ENCODE measurements around the gene ASB18.

Gene ASB18

DNA sequence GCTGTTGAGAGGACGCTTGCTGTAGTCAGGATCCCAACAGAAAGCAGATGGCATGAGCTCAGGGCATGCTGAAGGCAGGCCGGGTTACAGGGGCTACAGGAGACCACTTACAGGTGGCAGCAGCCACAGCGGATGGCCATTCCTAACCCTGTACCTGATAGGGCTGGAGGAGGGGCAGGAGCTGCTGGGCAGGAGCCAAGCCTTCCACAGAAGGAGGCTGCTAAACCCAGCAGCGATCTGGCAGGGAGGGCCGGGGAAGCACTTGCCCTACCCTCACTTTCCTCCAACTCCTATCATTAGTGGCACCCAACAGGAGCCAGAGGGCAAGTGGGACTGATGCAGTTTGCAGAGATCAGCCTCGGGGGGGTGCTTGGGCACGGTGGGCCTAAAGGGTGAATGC is 2.0 kb downstream of the ASB18 start:
- H3K4me3 ChIP-seq (ENCODE audit: low read length), result no peak overlapping the region
- TF ChIP-seq ZNF274 (IDR thresholded peaks at IDR 0.05; ENCODE audit: low read depth, low read length), result no peak

DNA sequence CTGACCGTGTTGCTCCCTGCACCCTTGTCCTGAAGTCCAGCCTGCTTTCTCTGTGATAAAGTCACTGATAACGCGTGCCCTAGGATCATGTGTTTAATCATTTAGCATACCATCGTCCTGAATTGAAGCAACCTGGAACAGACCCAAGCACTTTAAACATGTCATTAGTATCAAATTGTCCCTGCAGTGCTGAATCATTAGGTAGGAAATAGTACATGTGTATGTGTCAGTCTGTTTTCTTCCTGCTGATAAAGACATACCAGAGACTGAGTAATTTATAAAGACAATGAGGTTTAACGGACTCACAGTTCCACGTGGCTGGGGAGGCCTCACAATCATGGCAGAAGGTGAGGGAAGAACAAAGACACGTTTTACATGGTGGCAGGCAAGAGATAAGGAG is 2.8 kb downstream of the ASB18 start:
- no peak for TF ChIP-seq ZNF274 (IDR thresholded peaks at IDR 0.05; ENCODE audit: low read depth, low read length)
- H3K4me3 ChIP-seq (ENCODE audit: low read length), result no peak overlapping the region

DNA sequence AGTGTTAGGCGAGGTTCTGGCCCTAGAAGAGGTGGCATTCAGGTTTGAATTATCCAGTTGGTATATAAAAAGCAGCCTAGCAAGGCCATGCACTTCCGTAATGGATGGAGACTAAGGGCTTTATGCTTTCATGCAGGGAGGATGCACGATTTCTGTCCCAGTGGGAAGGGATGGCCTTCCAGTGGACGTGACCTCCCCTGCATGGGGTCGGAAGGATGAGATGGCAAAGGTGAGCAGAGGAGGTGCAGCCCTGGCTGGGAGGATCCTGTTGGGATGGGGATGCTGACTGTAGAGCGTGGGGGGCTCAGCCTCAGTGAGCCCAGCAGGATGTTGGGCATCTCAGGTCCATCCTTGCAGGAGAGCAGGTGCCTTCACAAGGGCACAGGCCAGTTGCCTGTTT is 4.8 kb downstream of the ASB18 start:
- no peak overlapping the region for H3K4me3 ChIP-seq (ENCODE audit: low read length)
- TF ChIP-seq ZNF274 (IDR thresholded peaks at IDR 0.05; ENCODE audit: low read depth, low read length), result no peak

DNA sequence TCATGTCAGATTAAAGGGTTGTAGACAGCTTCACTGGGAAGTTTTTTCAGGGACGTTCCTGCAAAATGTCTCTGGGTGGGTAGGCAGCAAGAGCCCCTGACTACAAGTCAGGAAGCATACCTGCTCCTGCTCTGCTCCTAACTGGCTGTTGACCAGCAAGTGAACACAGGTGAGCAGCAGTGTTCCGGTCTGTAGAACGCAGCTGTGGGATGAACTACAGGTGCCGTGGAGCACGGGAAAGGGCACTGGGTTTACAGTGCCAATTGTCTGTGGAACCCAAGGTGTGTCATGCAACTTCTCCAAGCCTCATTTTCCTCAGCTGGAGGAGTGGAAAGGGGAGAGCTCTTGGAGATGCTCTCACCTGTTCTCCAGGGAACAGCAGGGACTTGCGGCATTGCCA is 6.6 kb downstream of the ASB18 start:
- H3K4me3 ChIP-seq (ENCODE audit: low read length), result no peak overlapping the region
- no peak for TF ChIP-seq ZNF274 (IDR thresholded peaks at IDR 0.05; ENCODE audit: low read depth, low read length)

DNA sequence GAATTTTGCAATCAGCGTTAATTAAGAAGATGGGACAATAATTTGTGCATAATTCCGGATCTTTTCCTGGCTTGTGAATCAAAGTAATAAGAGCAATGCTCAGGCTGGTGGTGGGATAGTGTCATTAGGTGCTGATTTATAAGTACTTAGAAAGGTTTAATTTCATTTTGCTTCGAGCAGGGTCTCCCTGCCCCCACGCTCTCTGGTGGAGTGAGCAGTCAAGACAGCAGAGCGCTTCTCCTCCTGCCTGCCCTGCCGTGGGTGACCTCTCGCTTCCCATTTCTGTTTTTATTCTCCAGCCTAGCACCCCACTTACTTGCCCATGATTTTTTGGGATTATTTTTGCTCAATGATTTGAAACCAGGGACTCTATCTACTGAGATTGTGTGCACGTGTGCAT is 7.1 kb downstream of the ASB18 start:
- no peak overlapping the region for H3K4me3 ChIP-seq (ENCODE audit: low read length)
- TF ChIP-seq ZNF274 (IDR thresholded peaks at IDR 0.05; ENCODE audit: low read depth, low read length), result no peak

DNA sequence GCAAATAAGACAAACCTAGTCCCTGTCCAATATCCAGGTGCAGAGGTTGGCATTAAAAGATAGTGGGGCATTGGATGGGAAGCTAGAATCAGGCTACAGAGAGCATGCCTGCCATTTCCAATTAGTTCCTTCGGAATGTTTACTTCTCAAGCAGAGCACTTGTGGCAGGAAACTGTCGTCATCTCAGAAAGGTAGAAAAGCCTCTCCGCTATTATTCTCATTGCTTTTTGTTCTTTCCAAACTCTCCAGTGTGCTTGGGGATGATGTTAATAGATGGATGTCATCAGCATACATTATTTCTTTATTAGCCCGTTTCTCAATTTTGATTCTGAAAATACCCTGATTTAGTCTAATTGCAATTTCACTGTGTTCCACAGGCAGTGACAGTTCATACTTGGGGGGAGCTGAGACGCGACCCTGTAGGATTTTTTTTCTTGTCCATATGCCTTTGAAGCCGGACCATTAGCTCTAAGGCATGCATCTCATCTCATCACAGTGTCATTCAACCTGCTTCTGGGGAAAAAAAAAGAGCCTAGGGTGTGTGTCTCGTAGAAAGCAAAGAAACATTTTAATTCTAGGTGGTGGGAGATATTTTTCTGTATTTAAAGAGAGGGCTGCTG is 7.7 kb downstream of the ASB18 start:
- no peak for TF ChIP-seq ZNF274 (IDR thresholded peaks at IDR 0.05; ENCODE audit: low read depth, low read length)
- H3K4me3 ChIP-seq (ENCODE audit: low read length), result no peak overlapping the region

DNA sequence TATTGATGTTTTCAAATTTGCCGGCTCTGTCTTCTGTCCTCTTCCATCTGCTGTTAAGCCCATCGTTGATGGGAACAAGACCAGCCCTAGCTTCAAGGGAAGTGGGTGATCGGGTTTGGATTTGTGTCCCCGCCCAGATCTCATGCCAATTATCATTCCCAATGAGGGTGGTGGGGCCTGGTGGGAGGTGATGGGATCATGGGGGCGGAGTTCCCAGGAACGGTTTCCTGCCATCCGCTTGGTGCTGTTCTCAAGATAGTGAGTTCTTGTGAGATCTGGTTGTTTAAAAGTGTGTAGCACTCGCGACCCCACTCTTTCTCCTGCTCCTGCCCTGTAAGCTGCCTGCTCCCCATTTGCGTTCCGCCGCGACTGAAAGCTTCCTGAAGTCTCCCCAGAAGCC is 9.5 kb downstream of the ASB18 start:
- no peak overlapping the region for H3K4me3 ChIP-seq (ENCODE audit: low read length)
- TF ChIP-seq ZNF274 (IDR thresholded peaks at IDR 0.05; ENCODE audit: low read depth, low read length), result no peak

DNA sequence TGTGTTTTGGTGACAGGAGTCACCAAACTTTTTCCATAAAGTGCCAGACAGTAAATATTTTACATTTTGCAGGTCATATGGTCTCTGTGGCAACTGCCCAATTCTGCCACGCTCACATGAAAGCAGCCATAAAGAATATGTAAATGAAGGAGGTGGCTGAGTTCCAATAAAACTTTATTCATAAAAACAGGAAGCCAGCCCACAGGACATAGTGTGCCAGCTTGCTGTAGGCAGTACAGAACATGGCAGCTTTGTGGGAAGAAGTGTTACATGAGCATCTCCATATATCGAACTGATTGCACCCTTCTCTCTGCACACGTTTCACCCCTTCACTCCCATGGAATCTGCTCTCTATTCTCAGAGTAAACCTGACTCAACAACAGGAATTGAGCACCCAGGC is 10.2 kb downstream of the ASB18 start:
- no peak for TF ChIP-seq ZNF274 (IDR thresholded peaks at IDR 0.05; ENCODE audit: low read depth, low read length)
- H3K4me3 ChIP-seq (ENCODE audit: low read length), result no peak overlapping the region

DNA sequence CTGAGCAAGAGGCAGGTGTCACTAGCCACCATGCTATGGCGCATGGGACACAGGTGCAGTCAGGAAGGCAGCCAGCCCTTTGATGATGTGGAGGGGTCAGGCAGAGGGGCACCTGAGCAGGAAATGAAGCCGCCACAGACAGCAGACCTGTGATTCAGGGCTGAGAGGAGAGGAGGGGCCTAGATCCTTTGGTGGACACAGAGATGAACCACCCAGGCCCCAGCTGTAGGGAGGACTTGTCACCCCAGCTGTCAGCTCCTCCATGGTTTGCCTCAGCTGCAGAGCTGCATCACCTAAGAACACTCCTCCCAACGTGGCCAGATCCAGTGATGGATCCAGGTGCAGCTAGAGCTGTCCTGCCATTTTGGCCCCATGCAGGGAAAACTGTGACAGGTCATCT is 11.6 kb downstream of the ASB18 start:
- TF ChIP-seq ZNF274 (IDR thresholded peaks at IDR 0.05; ENCODE audit: low read depth, low read length), result no peak
- no peak overlapping the region for H3K4me3 ChIP-seq (ENCODE audit: low read length)

DNA sequence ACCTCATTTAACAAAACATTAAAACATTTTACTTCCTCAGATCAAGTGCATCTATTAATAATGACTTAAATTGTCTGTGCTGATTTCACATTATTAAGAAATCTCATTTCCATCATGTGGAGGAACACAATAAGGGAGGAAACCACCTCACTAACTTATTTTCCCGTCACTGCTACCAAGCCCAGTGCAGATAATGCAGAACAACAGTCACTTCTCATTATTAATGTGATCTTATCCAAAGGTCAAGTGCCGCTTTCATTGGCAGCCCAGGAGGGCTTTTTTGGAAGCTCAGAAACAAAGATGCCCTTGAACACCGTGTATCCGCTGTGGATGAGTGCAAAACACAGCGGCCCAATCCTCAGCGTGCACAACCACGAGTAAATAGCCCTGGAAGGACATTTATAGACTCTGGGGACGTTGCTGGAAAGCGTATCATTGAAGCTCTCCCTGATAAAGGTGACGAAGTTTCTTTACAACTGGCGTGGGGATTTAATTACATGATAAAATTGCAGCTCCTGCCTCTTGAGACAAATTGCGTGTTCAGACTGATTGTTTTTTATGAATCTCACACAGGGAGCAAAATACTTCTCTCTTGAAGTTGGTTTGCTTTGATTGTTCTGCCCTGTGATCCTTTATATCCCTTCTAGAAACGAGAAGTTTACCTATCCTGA is 13.2 kb downstream of the ASB18 start:
- no peak overlapping the region for H3K4me3 ChIP-seq (ENCODE audit: low read length)
- TF ChIP-seq ZNF274 (IDR thresholded peaks at IDR 0.05; ENCODE audit: low read depth, low read length), result no peak

DNA sequence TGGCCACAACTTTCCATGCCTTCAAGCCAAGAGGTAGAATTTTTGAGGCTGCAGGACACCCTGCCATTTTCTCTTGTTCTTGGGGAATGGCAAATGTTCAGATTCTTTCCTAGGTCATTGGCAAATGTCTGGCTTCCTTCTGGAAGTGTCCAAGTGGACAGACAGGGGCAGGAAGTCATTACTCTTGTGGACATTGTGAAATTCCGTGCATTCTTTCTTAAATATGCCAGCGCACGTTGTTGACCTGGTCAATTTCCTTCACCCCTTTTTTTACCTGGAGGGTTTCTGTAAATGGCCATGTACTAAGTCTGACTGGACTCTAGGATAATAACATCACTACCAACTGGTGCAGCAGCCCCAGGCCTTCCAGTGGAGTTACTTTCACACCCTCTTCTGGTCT is 13.9 kb downstream of the ASB18 start:
- no peak overlapping the region for H3K4me3 ChIP-seq (ENCODE audit: low read length)
- TF ChIP-seq ZNF274 (IDR thresholded peaks at IDR 0.05; ENCODE audit: low read depth, low read length), result no peak

DNA sequence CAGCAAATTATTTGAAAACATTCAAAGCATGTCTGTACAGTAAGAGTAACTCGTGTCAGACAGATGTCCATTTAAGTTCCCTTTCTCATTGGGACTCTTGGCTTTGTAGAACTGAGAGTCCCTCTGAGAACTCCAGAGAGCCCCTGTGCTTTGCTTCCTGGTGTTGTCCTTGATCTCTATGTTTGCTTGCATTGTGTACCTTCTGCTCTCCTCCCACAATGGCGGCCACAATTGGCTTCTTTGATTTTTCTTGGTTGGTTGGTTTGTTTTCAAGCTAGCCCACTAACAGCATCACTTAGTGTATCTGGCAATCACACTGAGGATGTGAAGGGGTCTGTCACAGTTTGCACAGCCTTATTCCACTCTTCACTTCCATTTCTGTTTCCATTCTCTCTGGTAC is 15.1 kb downstream of the ASB18 start:
- TF ChIP-seq ZNF274 (IDR thresholded peaks at IDR 0.05; ENCODE audit: low read depth, low read length), result no peak
- no peak overlapping the region for H3K4me3 ChIP-seq (ENCODE audit: low read length)

DNA sequence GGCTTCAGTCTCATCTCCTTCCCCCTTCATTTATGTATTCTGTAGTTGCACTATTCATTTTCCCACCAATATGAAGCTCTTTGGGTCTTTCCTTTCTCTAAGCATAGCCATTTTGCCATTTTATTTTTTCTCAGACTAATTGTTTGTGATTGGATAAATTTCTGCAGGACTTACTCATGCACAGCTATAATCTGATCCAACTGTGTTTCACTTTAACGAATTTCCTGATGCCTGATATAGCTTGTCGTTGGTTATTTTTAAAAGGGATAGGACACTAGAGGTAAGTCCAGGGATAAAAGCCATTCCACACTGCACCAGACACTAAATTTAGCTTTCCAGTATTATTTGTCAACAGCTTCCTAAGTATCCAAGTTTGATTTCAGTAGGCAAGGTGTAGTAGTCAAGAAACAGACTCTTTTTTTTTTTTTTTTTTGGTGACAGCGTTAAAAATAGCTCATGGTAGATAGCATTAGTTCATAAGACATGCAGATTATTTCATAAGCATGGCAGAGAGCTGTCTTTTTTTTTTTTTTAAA is 17.4 kb downstream of the ASB18 start:
- H3K4me3 ChIP-seq (ENCODE audit: low read length), result no peak overlapping the region
- no peak for TF ChIP-seq ZNF274 (IDR thresholded peaks at IDR 0.05; ENCODE audit: low read depth, low read length)

DNA sequence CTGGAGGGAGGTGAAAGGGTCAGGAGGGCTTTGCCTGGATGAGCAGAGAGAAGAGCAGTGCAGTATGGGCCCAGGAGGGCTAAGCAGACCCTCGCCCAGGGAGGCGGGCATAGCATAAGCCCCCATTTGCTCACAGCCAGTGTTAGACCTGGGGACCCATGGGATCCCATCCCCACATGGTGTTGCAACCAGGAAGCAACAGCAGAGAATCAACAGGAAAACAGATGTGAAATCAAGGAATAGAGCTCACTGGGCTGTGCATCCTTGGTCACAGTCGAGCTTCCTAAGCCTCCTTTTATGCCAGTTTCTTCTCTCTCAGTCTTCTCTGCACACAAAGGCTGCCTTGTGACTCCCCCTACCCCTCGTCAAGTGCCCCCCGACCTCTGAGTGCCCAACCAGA is 19.9 kb downstream of the ASB18 start:
- no peak overlapping the region for H3K4me3 ChIP-seq (ENCODE audit: low read length)
- TF ChIP-seq ZNF274 (IDR thresholded peaks at IDR 0.05; ENCODE audit: low read depth, low read length), result no peak

DNA sequence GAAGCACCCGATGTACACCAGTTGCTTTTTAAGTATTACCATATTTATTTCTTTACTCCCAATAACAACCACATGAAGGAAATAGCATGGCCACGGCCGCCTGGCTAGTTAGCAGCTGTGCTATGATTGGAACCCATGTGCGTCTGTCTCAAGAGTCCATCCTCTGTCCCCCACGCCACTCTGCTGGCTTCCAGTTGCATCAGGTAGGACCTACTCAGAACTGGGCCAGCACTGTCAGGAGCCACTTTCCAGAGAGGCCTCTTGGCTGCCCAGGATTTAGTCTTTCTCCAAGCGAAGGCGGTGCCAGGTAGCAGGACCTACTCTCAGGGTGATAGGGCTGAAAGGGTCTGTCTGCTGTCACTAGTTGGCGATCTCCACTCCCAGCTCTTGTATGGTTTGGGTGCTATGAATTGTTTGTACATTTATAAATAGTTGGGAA is 22.1 kb downstream of the ASB18 start:
- no peak for TF ChIP-seq ZNF274 (IDR thresholded peaks at IDR 0.05; ENCODE audit: low read depth, low read length)
- no peak overlapping the region for H3K4me3 ChIP-seq (ENCODE audit: low read length)

Data from GM08714 (cell line).